HG03039 (cell line): Measurements from ENCODE around the gene KRT8.
"Not testable (repeated sequence)": the region's sequence is repeated elsewhere in the genome, so short reads cannot be mapped to it uniquely, and the experiment has no call there.

ENCODE experiments used
- ATAC-seq: cut with Tn5 transposase; IDR thresholded peaks from one replicate; pipeline ENCODE4 v1.9.1; 2021; ENCODE audit warnings: mild to moderate bottlenecking, moderate library complexity; ENCODE audit not compliant: unreplicated experiment

KRT8 gene

DNA sequence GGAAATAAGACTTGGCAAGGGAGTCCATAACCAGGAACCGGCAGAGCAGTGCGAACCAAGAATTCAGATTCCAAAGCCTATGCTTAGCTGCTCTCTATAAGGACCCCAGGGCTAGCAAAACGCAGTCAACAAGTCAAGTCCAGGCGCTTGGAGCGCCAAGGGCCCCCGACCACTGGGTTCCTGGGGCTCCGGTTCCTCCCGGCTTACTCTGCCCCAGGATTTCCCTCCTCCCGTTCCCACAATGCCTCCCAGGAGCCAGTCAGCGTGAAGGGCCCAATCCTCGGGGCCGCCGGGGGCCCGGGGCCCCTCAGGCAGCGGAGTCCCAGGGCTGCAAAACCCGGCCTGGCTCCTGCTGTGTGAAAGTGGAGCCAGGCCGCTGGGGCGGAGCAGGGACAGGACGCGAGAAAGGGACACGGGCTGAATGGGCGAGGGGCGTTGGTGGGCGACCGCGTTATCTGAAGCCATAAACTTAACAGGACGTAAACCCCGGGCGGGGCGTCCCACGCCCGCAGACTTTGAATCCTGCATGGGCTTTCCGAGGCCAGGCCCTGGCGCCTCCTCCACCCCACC is 1.5 kb downstream of the KRT8 start:
- ATAC-seq: no peak

GRCh38 chr12:52901715-52902541 is 2.9 kb downstream of the KRT8 start:
- ATAC-seq: no peak

GRCh38 chr12:52900896-52901714 is 3.8 kb downstream of the KRT8 start:
- no peak for ATAC-seq

DNA sequence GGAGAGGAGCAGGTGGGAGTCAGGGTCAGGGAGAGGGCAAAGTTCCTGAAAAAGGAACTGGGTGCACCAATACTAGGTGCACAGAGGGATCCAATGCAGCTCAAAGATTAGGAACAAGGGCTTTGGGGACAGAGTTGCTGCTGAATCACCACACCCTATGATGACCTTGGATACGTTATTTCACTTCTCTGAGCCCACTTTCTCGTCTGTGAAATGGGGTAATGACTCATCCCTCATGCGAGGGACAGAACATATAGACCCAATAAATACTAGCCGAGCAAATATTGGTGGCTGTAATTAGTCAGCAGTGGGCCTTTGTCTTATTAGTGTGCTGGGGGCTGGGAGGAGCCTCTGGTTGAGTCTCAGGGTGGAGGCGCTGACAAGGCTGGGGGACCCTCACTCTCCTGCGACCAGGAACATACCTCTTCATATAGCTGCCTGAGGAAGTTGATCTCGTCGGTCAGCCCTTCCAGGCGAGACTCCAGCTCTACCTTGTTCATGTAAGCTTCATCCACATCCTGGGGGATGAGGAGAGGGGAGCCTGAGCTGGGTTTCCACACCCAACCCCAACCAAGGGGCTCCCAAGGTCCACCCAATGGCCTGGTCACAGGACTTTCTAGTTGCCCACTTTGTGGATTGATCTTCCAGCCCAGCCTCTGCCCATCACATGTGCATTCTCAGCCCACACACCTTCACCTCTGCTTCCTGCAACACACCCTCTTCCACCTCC is 4.5 kb downstream of the KRT8 start:
- ATAC-seq: no peak

GRCh38 chr12:52899338-52900035 is 5.4 kb downstream of the KRT8 start:
- no peak for ATAC-seq

- ATAC-seq: no peak
Measured at GRCh38 chr12:52896190-52897100, 8.4 kb downstream of the KRT8 start.

- ATAC-seq: no peak
Measured at GRCh38 chr12:52895726-52896189, 9.1 kb downstream of the KRT8 start.

DNA sequence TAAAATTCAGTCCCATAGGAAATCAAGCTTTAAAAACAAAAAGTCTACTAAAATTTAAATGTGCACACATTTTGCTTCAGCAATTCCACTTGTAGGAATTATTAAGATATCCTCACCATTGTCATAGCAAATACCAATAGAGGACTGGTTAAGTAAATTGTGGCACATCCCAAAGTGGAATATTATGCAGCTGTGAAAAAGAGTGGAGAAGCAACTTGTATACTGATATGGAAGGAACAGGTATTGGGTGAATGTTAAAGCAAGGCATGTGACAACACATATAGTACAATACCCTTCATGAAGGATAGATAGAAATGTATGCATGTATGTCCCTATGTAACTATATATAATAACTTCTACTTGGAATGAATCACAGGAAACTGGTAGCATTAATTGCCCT is 11.9 kb downstream of the KRT8 start:
- no peak for ATAC-seq

- no peak for ATAC-seq
Measured at GRCh38 chr12:52892207-52892852, 12.5 kb downstream of the KRT8 start.

DNA sequence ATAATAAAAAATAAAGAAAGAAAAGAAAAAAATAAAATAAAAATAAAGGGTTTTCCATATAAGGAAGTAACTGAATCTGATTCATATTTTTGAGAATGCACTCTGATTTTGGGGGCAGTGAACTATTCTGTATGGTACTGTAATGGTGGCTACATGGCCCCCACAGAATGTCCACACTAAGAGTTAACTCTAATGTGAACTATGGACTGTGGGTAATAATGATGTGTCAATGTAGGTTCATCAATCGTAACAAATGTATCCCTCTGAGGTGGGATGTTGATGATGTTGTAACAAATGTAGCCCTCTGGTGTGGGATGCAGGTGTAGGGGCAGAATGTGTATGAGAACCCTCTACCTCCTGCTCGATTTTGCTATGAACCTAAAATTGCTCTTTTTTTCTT is 13.8 kb downstream of the KRT8 start:
- ATAC-seq: no peak

DNA sequence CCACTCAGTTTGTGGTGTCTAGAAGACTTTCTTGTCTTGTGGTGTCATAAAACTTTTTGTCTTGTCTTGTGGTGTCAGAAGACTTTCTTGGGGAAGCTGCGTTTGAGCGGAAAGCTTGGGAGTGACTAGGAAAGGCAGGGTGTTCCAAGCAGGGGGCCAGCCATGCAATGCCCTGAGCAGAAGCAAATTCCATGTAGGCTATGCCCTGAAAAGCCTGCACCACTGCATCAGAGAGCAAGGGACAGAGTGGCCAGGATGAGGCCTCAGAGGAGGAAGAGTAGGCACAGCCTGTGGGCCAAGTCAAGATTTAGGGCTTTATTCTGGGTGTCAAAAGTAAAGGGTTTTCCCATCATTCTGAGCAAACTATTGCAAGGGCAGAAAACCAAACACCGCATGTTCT is 14.5 kb downstream of the KRT8 start:
- ATAC-seq: no peak

DNA sequence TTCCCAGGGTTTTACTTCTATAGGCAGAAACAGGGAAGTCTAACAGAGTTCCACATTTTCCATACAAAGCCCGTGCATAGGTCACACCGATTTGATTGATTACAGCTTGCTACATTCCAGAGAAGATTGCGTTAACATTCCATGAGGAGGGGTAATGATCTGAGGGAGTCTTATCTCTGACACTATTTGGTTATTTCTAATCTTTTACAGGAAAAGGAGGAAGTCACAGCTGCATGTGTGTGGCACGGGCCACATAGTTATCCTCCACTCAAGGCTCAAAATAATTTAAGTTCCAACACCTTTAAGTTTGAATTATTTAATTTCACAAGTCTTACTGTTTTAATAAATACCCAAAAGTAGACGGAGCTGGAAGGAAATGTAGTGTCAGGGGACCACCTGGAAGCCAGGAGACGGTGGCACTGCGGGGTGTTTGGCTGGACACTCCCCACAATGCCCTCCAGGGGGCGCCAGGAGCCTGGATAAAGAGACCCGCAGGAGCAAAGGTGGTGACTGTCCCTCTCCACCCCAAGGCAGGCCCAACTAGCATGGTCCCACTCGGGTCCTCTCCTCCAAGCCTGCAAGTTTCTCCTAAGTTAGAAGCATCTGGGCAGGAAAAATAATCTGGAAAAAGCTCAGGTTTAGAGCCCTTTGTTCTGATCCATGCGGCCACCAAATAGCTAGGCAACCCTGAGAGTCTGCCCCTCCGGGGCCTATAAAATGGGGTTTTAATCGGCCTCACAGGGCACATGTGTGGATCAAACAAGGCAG is 20.2 kb downstream of the KRT8 start:
- no peak for ATAC-seq

- not testable (repeated sequence) for ATAC-seq
Measured at GRCh38 chr12:52880499-52880898, 24.4 kb downstream of the KRT8 start.

- no peak for ATAC-seq
Measured at GRCh38 chr12:52879394-52880351, 25.2 kb downstream of the KRT8 start.

GRCh38 chr12:52878507-52879393 is 26.1 kb downstream of the KRT8 start:
- ATAC-seq: no peak

GRCh38 chr12:52877242-52877641 is 27.6 kb downstream of the KRT8 start:
- ATAC-seq: no peak
